Skin epidermis (tissue), 12 donors: ENCODE measurements around the gene SYCE1L.

Source experiments
- H3K27ac ChIP-seq, 21 experiments: fragments of 200-600 bp; sonication (generic) in 11 of 21; one replicate each; pipeline ENCODE4 v1.5.0; 2020; ENCODE audit warnings: mild to moderate bottlenecking in 3 of 21, inconsistent platforms in 2 of 21, moderate library complexity in 2 of 21
- H3K4me3 ChIP-seq, 7 experiments: fragments of 200-600 bp; sonication (generic) in 2 of 7; one replicate each; pipeline ENCODE4 v1.5.0; 2020; ENCODE audit warnings: inconsistent platforms in 2 of 7, mild to moderate bottlenecking in 2 of 7, moderate library complexity in 1 of 7

The SYCE1L gene

DNA sequence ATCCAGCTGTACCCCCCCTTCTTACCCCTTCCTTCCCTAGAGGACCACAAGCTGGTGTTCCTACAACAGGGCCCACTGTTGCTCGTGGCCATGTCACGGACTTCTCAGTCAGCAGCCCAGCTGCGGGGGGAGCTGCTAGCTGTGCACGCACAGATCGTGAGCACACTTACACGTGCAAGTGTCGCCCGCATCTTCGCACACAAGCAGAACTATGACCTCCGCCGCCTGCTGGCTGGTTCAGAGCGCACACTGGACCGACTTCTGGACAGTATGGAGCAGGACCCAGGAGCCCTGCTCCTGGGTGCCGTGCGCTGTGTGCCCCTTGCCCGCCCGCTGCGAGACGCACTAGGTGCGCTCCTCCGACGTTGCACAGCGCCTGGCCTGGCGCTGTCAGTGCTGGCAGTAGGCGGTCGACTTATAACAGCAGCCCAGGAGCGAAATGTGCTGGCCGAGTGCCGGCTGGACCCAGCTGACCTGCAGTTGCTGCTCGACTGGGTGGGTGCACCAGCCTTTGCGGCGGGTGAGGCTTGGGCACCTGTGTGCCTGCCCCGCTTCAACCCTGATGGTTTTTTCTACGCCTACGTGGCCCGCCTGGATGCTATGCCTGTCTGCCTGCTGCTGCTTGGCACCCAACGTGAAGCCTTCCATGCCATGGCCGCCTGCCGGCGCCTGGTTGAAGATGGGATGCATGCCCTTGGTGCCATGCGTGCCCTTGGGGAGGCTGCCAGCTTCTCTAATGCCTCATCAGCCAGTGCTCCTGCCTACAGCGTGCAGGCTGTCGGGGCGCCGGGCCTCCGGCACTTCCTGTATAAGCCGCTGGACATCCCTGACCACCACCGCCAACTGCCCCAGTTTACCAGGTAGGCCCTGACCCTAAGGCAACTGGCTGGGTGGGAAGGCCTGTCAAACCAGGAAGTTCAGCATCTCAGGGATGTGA is 4.6 kb upstream of the SYCE1L start:
- no peak overlapping the region for H3K27ac ChIP-seq
- no peak overlapping the region for H3K4me3 ChIP-seq

DNA sequence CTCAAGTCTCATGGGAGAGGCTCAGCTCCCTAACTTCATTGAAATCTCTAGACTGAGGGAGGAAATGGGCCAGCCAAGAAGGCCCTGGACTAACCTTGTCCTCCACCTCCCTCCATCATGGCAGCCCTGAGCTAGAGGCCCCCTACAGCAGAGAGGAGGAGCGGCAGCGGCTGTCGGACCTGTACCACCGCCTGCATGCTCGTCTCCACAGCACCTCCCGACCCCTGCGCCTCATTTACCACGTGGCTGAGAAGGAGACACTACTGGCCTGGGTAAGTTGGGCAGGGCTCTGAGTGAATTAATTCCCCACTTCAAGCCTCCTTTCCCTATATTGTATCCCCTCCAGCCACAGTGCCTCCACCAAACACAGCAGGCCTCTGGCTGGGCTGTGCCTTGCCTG is 3.8 kb upstream of the SYCE1L start:
- no peak overlapping the region for H3K4me3 ChIP-seq
- H3K27ac ChIP-seq = no peak overlapping the region

DNA sequence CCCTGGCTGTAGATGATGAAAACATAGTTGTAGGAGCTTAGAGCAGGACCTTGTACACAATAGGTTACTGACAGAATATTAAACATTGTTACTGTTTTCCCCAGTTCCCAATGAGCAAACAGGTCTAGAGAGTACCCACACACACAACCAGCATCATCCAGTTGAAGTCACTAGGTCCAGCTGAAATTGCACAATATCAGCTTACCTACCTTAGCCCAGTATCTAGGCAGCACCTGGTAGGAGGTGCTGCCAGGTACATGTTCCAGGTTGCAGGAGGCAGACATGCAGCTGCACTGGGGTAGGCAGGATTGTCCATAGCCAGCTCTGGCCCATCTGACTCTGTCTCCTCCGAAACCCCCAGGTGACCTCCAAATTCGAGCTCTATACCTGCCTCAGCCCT is 1.5 kb upstream of the SYCE1L start:
- Histone ChIP-seq H3K4me3 (no peak overlapping the region), H3K27ac (no peak overlapping the region)

DNA sequence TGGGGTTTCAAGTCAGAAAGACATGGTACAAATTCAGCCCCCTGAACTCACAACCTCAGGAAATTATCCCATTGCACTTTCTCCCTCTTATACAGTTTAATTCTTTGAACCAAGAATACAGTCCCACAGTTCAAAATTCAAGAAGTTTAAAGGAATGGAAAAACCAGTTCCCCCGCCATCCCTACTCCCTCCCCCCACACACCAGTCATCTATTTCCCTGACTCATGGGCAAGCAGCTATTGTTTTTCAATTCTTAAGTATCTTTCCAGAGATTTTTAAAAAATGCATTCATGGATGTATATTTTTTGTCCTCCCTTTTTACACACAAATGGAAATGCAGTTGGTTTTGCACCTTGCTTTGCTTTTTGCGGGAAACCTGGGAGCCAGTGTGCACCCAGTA is 7.3 kb downstream of the SYCE1L start:
- no peak overlapping the region for H3K27ac ChIP-seq
- no peak overlapping the region for H3K4me3 ChIP-seq

DNA sequence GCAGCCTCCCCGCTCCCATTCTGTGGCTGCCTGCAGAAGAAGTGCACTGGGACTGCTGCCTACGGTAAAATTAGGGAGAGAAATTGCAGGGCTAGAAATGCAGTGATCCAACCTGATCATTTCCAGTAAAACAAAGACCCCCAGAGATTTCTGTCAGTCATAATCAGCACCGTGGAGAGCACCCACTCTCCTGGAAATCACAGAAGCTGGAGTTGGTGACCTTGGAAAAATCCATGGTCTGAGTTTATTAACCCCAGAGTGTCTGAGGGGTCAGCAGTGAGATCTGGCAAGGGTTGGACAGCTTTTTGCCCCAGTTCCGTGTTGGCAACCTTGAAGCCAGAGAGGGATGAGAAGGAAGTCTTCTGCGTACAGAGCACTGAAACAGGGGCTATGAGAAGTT is 7.8 kb downstream of the SYCE1L start:
- Histone ChIP-seq H3K27ac (no peak overlapping the region), H3K4me3 (no peak overlapping the region)

DNA sequence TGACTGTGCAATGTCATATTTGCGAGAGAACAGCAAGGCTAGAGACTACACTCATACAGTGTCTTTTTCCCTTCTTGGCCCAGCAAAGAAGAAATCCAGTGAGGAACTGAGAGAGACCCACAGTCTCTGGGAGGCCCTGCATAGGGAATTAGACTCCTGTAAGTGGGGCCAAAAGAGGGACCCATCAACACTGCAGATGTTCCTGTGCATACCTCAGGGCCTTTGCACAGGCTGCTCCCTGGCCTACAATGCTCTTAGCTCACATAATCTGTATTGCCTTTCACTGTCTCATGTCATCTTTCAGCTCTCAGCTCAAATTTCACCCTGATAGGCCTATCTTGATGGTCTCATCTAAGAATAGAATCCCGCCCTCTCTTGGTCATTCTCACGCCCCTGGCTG is 9.2 kb downstream of the SYCE1L start:
- H3K27ac ChIP-seq = no peak overlapping the region
- H3K4me3 ChIP-seq = no peak overlapping the region

DNA sequence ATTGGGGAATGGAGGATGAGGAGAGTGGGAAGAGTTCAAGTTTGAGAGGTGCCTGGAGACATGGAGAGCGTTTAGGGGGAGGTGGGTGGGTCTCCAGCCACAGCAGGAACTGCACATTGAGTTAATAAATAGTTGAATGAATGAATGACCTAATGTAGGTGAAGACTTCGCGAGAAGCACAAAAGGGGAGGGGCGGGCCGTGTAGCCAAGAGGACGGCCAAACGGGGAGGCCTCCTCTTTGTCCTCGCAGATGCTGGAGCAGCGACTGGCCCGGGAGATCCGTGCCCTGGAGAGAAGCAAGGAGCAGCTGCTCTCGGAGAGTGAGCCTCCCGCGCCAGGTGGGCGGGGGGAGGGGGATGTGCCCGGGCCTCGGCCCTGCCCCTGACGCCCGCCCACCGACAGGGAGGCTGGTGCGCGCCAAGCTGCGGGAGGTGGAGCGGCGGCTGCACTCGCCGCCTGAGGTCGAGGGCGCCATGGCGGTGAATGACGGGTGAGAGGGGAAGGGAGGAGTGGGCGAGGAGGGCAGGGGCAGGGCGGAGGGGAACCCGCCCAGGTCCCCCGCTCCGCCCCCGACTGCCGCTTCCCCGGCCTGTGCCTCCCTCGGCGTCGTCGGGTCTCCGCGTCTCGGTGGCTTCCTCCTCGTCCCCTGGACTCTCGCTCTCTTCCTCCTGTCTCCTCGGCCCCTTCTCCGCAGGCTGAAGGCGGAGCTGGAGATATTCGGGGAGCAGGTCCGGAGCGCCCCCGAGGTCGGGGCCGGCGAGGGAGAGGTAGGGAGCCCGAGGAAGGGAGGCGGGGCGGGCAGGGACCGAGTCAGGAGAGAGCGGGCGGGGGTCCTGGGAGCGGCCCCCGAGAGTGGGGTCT is 12.9 kb downstream of the SYCE1L start:
- Histone ChIP-seq H3K4me3 (peak overlapping the region; percentile 53 to 77 (median 68)), H3K27ac (peak overlapping the region in 20 of 21 experiments; percentile 13 to 83 (median 66))

DNA sequence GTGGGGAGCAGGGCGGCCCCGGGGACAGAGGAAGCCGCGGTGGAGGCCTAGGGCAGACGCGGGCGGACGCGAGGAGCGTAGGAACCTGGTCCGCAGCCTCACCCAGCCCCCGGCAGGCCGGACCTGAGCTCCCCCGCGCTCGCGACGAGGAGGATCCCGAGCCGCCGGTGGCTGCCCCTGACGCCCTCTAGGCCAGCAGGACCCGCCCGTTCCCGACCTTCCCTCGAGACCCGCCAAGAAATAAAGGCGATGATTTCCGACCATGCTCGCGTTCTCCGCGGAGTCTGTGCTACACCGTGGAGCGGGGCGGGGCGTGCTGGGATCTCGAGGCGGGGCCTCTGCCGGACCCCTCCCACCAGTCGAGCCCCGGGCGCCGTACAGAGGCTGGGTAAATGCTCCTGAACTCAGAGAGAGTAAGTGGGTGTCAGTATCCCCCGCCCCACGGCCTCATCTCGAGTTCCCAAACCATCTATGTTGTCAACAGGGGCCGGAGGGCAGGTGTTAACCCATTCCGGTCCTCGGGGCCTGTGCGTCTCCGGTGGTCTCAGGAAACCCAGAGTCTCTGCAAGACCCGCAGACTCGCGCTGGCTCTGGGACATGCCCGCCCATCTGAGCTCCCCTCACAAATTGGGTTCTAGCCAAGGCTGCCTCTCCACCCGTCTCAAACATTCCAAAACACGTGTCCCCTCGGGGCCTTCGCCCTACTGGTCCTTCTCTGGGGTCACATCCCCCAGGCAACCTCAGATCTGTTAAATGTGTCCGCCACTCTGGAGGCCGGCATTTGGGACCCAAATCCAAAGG is 13.7 kb downstream of the SYCE1L start:
- peak overlapping the region in 20 of 21 experiments; percentile 13 to 83 (median 66) for H3K27ac ChIP-seq
- peak overlapping the region; percentile 53 to 77 (median 68) for H3K4me3 ChIP-seq

DNA sequence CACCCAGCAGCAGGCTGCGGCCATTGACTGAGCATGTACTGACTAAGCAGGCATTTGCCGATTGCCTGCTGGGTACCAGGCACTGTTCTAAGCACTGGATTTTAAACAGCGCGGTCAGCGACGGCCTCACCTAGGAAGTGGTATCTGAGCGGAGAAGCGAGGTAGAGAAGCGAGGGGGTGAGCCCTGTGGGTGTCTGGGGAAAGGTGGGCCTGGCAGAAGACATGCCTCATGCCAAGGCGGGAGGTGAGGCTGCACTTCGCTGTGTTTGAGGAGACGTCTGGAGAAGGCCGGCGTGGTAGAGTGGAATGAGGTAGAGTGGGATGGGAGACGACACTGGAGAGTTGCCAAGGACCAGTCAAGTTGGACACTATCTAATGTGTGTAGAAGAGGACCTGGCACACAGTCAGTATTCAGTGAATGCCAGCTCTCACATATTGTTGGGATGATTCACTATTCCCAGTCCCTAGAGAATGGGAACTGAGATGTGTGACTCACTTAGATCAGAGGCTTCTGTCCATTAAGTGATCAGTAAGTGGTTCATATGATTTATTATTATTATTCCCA is 14.4 kb downstream of the SYCE1L start:
- Histone ChIP-seq H3K4me3 (peak overlapping the region in 2 of 7 experiments; percentile 61 to 75), H3K27ac (peak overlapping the region in 2 of 21 experiments; percentile 14 to 79)

DNA sequence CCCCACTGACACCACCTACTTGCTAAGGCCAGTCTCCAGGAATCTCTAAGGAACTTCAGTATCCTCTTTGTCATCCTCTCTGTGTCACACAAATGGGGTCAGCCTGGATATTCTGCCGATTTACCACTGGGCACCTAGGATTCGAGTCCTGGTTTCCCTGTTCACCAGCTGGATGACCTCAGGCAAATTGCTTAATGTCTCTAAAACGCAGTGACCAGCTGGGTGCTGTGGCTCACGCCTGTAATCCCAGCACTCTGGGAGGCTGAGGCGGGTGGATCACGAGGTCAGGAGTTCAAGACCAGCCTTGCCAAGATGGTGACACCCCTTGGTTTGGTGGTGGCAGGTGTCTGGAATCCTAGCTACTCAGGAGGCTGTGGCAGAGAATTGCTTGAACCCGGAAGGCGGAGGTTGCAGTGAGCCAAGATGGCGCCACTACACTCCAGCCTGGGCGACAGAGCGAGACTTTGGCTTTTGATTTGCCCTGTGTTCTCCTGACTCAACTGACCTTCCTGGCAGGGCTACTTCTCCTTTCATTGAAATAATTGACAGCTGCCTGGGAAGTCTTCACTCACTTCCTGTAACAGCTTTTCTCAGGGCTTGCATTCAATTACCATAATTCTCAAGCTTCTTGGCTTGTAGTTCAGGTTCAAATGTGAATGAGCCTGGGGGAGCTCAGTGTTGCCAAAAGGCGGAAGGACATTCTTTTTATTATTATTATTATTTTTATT is 15.4 kb downstream of the SYCE1L start:
- H3K4me3 ChIP-seq = no peak overlapping the region
- H3K27ac ChIP-seq = no peak overlapping the region

DNA sequence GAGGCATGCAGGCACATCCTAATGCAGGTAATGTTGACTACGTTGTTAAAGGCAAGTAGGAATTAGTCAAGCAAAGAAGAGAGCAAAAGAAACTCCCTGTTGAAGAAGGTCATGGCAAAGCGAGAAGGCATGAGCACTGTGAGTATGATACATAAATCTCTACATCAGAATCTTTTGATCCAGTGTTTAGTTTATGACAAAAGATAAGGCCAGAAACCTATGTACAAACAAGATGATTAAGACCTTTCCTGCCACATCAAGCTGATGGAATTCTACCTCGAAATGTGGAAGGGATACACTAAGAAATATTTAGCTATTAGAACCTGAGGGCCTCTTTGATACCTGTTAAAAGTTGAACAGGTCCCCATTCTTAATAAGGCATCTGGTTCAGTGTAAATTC is 20.2 kb downstream of the SYCE1L start:
- no peak overlapping the region for H3K27ac ChIP-seq
- H3K4me3 ChIP-seq = no peak overlapping the region

DNA sequence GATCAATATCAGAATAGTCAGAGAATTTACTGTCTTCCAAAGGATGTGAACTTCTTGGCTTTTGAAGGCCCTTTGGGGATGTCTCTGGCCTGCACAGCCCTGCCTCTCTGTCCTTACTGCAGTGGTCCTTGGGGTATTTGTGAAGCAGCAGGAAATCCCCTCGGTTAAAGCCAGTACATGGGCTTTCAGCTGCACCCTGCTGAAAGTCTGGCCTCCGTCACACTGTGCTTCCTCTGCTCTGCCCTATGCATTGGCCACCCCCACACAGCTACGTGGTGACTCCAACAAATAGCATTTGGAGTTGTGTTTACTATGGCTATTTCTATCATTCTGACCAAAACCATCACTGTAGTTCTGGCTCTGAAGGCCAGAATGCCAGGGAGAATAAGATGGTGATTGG is 21.2 kb downstream of the SYCE1L start:
- Histone ChIP-seq H3K4me3 (no peak overlapping the region), H3K27ac (no peak overlapping the region)

DNA sequence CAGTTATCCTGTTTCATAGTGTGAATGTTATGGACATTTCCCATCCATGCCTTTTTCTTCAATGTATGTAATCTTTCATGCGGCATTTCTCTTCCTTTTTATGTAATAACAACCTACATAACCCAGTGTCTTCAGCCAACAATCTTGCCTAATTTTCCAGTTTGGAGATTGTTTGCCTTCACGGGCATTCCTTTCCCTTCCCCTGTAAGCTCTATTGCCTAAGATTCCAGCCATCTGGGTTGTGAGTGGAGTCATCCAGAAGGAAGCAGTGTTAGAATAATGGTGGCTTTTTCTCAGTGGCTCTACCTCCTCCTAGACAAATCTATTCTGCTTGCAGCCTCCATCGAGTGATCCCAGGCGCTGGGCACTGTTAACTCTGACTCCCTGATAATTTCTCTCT is 22.3 kb downstream of the SYCE1L start:
- no peak overlapping the region for H3K4me3 ChIP-seq
- H3K27ac ChIP-seq = no peak overlapping the region

DNA sequence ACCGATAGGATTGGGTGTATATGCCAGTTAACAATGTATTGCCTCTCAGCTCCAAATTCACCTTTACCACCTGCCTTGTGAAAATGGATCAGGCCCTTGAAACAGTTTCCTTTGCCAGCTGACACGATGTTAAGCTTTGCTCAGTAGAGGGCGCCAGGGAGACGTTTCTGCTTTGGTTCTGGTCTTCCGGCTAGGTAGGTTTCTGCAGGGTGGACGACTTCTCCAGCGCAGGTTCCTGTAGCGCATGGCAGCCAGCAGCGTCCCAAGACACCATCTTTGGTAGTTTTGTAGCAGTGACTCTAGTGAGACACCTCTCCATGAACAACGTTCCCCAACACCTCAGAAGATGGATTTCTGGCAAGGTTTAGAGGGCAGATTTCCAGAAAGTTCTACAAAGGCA is 24.0 kb downstream of the SYCE1L start:
- Histone ChIP-seq H3K4me3 (no peak overlapping the region), H3K27ac (no peak overlapping the region)

DNA sequence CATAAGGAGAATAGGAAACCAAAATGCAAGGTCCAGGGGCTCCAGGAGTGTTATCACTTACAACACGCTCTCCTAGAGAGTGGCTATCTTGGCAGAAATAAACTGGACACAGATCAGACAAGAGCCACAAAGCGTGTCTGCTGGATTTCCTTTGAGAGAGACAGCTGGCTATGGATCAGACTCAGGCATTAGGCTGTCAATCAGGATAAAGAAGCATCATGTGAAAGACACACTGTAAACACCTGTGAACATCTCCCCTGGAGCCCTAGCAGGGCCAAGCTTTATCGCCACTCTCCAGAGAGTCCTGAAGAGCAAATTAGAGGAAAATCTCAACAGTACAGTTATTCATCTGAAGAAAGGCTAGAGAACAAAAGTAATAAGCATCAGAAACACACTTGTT is 26.0 kb downstream of the SYCE1L start:
- Histone ChIP-seq H3K27ac (no peak overlapping the region), H3K4me3 (no peak overlapping the region)

DNA sequence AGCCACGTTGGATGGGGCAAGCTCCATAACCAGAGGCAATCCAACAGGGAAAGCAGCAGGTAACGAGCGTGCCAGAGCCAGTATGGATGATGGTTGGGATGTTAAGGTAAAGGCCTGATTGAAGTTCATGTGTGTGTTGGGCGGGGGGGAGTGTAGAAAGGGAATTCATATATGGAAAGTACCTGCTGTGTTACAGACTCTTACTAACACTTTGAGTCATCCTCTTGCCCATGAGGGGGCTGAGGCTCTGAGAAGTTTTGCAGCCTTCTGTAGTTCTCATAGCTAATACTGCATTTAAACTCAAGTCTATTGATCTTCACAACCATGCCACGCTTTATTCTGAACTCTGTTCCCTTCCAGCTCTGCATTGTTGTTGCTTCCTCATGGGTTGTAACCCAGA is 28.5 kb downstream of the SYCE1L start:
- no peak overlapping the region for H3K27ac ChIP-seq

DNA sequence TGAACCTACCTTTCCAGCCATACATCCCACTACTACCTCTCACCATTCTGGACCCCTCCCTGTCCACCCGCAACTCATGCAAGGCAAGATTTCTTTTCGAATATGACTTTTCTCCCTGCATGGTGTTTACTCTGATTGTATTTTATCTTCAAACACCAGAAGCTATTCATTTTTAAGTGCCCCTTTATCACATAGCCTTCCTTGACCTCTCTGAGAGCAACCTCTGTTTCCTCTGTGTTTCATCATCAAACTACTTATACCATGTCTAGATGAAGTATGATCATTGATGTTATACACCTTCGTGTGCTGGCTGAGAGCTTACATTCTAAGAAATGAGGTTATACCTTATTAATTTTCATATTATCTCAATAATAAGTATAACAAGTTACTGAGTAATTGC is 31.8 kb downstream of the SYCE1L start:
- no peak overlapping the region for H3K27ac ChIP-seq
- no peak overlapping the region for H3K4me3 ChIP-seq

More for the DNA sequence above, 28.5 kb downstream of the SYCE1L start:
- no peak overlapping the region for H3K4me3 ChIP-seq

DNA sequence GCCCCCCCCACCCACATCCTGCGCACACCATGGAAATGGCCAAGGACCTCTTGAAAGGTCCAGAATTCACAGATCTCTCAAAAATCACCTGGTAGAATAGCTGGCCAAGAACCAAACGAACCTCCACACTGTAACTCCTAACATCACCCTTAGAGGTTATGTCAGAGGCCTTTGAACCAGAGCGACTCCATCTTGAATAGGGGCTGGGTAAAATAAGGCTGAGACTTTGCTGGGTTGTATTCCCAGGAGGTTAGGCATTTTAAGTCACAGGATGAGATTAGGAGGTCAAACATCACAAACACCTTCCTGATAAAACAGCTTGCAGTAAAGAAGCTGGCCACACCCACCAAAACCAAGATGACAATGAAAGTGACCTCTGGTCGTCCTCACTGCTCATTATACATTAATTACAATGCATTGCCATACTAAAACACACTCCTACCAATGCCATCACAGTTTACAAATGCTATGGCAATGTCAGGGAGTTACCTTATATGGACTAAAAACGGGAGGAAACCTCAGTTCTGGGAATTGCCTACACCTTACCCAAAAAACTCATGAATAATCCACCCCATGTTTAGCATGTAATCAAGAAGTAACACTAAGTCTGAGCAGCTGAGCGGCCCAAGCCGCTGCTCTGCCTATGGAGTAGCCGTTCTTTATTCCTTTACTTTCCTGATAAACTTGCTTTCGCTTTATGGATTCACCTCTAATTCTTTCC is 34.8 kb downstream of the SYCE1L start:
- Histone ChIP-seq H3K4me3 (peak overlapping the region in 1 of 7 experiments; percentile 8), H3K27ac (no peak overlapping the region)
